Measurements from ENCODE around the gene APOC4.
"Not testable (repeated sequence)": the region's sequence is repeated elsewhere in the genome, so short reads cannot be mapped to it uniquely, and the experiment has no call there.

The APOC4 gene

DNA sequence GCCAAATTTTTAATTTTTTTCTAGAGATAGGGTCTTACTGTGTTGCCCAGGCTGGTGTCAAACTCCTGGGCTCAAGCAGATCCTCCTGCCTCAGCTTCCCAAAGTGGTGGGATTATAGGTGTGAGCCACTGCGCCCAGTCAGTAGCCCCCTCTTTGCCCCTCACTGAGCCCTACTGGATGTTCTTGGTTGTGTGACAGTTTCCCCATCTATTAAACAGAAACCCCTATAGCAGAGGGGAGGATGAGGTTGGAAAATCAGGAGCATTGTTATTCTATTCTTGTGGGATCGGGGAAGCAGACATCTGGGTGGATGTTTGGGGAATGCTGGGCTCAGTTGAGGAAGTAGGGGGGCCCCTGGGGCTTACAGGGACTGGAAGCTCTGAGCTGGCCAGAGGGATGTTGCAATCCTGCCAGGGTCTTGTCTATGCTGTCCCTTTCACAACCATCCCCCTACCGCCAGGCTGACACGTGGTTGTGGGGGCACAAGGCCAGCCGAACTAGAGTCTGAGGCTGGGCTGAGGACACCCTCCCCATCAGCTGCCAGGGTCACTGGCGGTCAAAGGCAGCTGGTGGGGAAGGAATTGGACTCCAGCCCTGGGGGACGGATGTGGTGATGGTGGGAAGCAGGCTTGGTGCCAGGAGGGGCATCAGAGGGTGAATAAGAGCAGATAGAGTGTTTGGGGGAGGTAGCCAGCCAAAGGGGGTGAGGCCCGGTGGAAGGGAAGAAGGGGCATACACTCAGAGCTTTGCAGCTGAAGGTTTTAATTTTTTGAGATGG, 16.7 kb upstream of the APOC4 start:
- Histone ChIP-seq H3K4me1 (ENCODE audit: control insufficient read depth, insufficient read depth, low read length) (no peaks in the 10 kb centered on the region), H3K9me3 (ENCODE audit: control insufficient read depth, insufficient read depth, low read length) (no peaks in the 10 kb centered on the region), H3K27me3 (ENCODE audit: control insufficient read depth, insufficient read depth, low read length) (no peaks in the 10 kb centered on the region), H3K36me3 (ENCODE audit: control insufficient read depth, insufficient read depth, low read length) (no peaks in the 10 kb centered on the region), H3K9ac (ENCODE audit: low read depth, low read length) (no peak overlapping the region), H3K4me3 (ENCODE audit: low read depth, low read length) (no peak overlapping the region)

- peak overlapping the region; percentile 37 for H3K4me3 ChIP-seq (ENCODE audit: low read depth, low read length)
- H3K9ac ChIP-seq (ENCODE audit: low read depth, low read length); H3K9me3 ChIP-seq (ENCODE audit: control insufficient read depth, insufficient read depth, low read length); H3K36me3 ChIP-seq (ENCODE audit: control insufficient read depth, insufficient read depth, low read length); H3K27me3 ChIP-seq (ENCODE audit: control insufficient read depth, insufficient read depth, low read length); H3K4me1 ChIP-seq (ENCODE audit: control insufficient read depth, insufficient read depth, low read length): not testable (repeated sequence)
These were observed 15.6 kb upstream of the APOC4 start for GRCh38 chr19:44926245-44927077.

- no peaks in the 10 kb centered on the region for H3K36me3 ChIP-seq (ENCODE audit: control insufficient read depth, insufficient read depth, low read length)
- H3K9ac ChIP-seq (ENCODE audit: low read depth, low read length): no peak overlapping the region
- no peaks in the 10 kb centered on the region for H3K4me1 ChIP-seq (ENCODE audit: control insufficient read depth, insufficient read depth, low read length)
- H3K9me3 ChIP-seq (ENCODE audit: control insufficient read depth, insufficient read depth, low read length): no peaks in the 10 kb centered on the region
- no peak overlapping the region for H3K4me3 ChIP-seq (ENCODE audit: low read depth, low read length)
- H3K27me3 ChIP-seq (ENCODE audit: control insufficient read depth, insufficient read depth, low read length): no peaks in the 10 kb centered on the region
These were observed 14.3 kb upstream of the APOC4 start for GRCh38 chr19:44927746-44928145.

DNA sequence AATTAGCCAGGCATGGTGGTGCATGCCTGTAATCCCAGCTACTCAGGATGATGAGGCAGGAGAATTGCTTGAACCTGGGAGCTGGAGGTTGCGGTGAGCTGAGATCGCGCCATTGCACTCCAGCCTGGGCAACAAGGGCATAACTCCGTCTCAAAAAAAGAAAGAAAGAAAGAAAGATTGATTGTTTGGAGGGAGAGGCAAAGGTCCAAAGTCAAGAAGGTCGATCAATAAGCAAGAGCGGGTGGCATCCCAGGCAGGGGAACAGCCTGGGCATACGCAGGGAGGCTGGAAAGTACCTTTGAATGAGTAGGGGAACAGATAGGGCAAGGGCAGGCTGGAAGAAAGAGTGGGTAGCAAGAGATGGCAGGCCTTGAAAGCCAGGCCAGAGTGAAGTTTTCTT, 11.9 kb upstream of the APOC4 start:
- H3K9me3 ChIP-seq (ENCODE audit: control insufficient read depth, insufficient read depth, low read length): no peaks in the 10 kb centered on the region
- H3K4me3 ChIP-seq (ENCODE audit: low read depth, low read length): no peak overlapping the region
- no peaks in the 10 kb centered on the region for H3K36me3 ChIP-seq (ENCODE audit: control insufficient read depth, insufficient read depth, low read length)
- no peaks in the 10 kb centered on the region for H3K27me3 ChIP-seq (ENCODE audit: control insufficient read depth, insufficient read depth, low read length)
- no peaks in the 10 kb centered on the region for H3K4me1 ChIP-seq (ENCODE audit: control insufficient read depth, insufficient read depth, low read length)
- H3K9ac ChIP-seq (ENCODE audit: low read depth, low read length): no peak overlapping the region

DNA sequence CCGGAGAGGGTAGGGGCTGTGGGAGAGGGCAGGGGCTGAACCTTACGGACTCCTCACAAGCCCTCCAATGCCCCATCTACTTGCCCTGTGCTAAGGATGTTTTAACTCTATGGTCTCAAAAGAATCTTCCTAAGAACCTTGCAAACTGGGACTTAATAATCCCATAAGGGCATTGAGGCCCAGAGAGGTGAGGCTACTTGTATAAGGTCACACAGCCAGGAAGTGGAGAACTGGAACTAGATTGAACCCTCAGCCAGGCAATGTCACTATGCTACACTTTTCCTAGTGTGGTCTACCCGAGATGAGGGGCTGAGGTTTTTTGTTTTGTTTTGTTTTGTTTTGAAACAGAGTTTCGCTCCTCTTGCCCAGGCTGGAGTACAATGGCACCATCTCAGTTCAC, 10.5 kb upstream of the APOC4 start:
- no peaks in the 10 kb centered on the region for H3K27me3 ChIP-seq (ENCODE audit: control insufficient read depth, insufficient read depth, low read length)
- no peaks in the 10 kb centered on the region for H3K4me1 ChIP-seq (ENCODE audit: control insufficient read depth, insufficient read depth, low read length)

GRCh38 chr19:44939668-44940067, 2.4 kb upstream of the APOC4 start:
- no peaks in the 10 kb centered on the region for H3K27me3 ChIP-seq (ENCODE audit: control insufficient read depth, insufficient read depth, low read length)
- H3K36me3 ChIP-seq (ENCODE audit: control insufficient read depth, insufficient read depth, low read length): no peaks in the 10 kb centered on the region
- H3K4me1 ChIP-seq (ENCODE audit: control insufficient read depth, insufficient read depth, low read length): no peaks in the 10 kb centered on the region
- H3K9me3 ChIP-seq (ENCODE audit: control insufficient read depth, insufficient read depth, low read length): no peaks in the 10 kb centered on the region
- no peak overlapping the region for H3K9ac ChIP-seq (ENCODE audit: low read depth, low read length)
- no peak overlapping the region for H3K4me3 ChIP-seq (ENCODE audit: low read depth, low read length)

More for the DNA sequence above, 10.5 kb upstream of the APOC4 start:
- Histone ChIP-seq H3K9ac (ENCODE audit: low read depth, low read length) (no peak overlapping the region), H3K36me3 (ENCODE audit: control insufficient read depth, insufficient read depth, low read length) (no peaks in the 10 kb centered on the region), H3K4me3 (ENCODE audit: low read depth, low read length) (no peak overlapping the region), H3K9me3 (ENCODE audit: control insufficient read depth, insufficient read depth, low read length) (no peaks in the 10 kb centered on the region)

DNA sequence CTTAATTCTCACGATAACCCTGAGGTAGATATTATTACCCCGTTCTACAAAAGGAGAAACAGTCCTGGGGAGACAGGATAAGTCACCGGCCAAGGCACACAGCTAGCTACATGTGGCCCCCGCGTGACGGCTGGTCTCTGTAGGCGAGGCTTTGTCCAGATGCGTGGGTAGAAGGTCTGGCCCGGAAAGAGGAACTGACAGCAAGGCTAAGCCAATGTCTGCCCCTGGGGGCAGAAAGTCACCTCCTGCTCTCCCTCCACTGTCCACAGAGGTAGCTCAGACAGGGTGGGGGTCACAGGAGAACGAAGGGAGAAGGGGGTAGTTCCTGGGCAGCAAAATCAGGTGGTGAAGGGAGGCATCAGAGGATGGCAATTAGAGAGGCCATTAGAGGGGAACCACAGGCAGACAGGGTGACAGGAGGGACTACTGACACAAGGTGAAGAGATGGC, 1.8 kb downstream of the APOC4 start:
- H3K9ac ChIP-seq (ENCODE audit: low read depth, low read length): no peak overlapping the region
- H3K4me1 ChIP-seq (ENCODE audit: control insufficient read depth, insufficient read depth, low read length): no peaks in the 10 kb centered on the region
- no peaks in the 10 kb centered on the region for H3K27me3 ChIP-seq (ENCODE audit: control insufficient read depth, insufficient read depth, low read length)
- H3K4me3 ChIP-seq (ENCODE audit: low read depth, low read length): no peak overlapping the region
- H3K9me3 ChIP-seq (ENCODE audit: control insufficient read depth, insufficient read depth, low read length): no peaks in the 10 kb centered on the region
- H3K36me3 ChIP-seq (ENCODE audit: control insufficient read depth, insufficient read depth, low read length): no peaks in the 10 kb centered on the region

DNA sequence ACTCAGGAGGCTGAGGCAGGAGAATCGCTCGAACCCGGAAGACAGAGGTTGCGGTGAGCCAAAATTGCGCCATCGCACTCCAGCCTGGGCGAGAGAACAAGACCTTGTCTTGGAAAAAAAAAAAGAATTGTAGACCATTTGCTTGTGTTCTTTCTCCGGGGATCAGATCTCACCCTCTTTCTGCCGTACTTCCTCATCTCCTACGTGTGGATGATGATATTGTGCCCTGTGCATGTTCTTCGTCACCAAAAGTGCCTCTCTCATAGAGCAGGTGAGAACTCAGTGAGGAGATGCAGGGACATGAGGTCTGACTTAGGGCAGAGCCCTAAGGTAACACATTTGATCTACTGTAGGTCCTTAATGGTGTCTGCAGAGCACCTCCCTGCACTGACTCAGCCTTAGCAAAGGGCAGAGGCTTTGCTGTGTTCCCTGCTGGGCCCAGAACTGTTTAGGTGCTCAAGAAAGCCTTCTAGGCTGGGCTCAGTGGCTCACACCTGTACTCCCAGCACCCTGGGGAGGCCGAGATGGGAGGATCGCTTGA, 5.1 kb downstream of the APOC4 start:
- Histone ChIP-seq H3K4me3 (ENCODE audit: low read depth, low read length) (no peak overlapping the region), H3K4me1 (ENCODE audit: control insufficient read depth, insufficient read depth, low read length) (no peaks in the 10 kb centered on the region), H3K36me3 (ENCODE audit: control insufficient read depth, insufficient read depth, low read length) (no peaks in the 10 kb centered on the region), H3K27me3 (ENCODE audit: control insufficient read depth, insufficient read depth, low read length) (no peaks in the 10 kb centered on the region), H3K9me3 (ENCODE audit: control insufficient read depth, insufficient read depth, low read length) (no peaks in the 10 kb centered on the region), H3K9ac (ENCODE audit: low read depth, low read length) (peak overlapping the region; percentile 37)

DNA sequence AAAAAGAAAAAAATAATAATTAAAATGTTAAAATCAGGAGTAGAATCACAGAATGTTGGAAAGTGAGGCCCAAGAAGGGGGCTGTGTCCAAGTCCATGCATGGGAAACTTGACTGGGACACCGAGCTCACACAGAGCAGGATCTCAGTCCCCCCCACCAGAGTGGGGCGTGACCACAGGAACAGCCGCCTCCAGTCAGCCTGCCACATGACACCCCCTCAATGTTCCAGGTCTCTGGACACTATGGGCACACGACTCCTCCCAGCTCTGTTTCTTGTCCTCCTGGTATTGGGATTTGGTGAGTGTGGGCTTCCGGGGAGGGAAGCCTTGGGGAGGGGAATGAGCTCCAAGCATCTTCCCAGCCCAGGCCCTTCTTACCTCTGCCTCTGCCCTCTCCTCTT, 6.2 kb downstream of the APOC4 start:
- Histone ChIP-seq H3K4me3 (ENCODE audit: low read depth, low read length) (no peak overlapping the region), H3K9me3 (ENCODE audit: control insufficient read depth, insufficient read depth, low read length) (no peaks in the 10 kb centered on the region), H3K4me1 (ENCODE audit: control insufficient read depth, insufficient read depth, low read length) (no peaks in the 10 kb centered on the region), H3K36me3 (ENCODE audit: control insufficient read depth, insufficient read depth, low read length) (no peaks in the 10 kb centered on the region), H3K9ac (ENCODE audit: low read depth, low read length) (no peak overlapping the region), H3K27me3 (ENCODE audit: control insufficient read depth, insufficient read depth, low read length) (no peaks in the 10 kb centered on the region)

DNA sequence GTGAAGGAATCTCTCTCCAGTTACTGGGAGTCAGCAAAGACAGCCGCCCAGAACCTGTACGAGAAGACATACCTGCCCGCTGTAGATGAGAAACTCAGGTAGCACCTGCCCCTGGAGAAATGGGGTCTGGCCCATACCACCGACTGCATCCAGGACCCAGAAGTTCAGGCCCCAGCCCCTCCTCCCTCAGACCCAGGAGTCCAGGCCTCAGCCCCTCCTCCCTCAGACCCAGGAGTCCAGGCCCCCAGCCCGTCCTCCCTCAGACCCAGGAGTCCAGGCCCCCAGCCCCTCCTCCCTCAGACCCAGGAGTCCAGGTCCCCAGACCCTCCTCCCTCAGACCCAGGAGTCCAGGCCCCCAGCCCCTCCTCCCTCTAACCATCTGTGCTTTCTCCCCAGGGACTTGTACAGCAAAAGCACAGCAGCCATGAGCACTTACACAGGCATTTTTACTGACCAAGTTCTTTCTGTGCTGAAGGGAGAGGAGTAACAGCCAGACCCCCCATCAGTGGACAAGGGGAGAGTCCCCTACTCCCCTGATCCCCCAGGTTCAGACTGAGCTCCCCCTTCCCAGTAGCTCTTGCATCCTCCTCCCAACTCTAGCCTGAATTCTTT, 6.8 kb downstream of the APOC4 start:
- no peak overlapping the region for H3K4me3 ChIP-seq (ENCODE audit: low read depth, low read length)
- no peak overlapping the region for H3K9ac ChIP-seq (ENCODE audit: low read depth, low read length)
- H3K4me1 ChIP-seq (ENCODE audit: control insufficient read depth, insufficient read depth, low read length): no peaks in the 10 kb centered on the region
- H3K36me3 ChIP-seq (ENCODE audit: control insufficient read depth, insufficient read depth, low read length): no peaks in the 10 kb centered on the region
- H3K27me3 ChIP-seq (ENCODE audit: control insufficient read depth, insufficient read depth, low read length): no peaks in the 10 kb centered on the region
- H3K9me3 ChIP-seq (ENCODE audit: control insufficient read depth, insufficient read depth, low read length): no peaks in the 10 kb centered on the region

GRCh38 chr19:44949550-44949949, 7.5 kb downstream of the APOC4 start:
- H3K4me3 ChIP-seq (ENCODE audit: low read depth, low read length): no peak overlapping the region
- no peaks in the 10 kb centered on the region for H3K27me3 ChIP-seq (ENCODE audit: control insufficient read depth, insufficient read depth, low read length)
- no peak overlapping the region for H3K9ac ChIP-seq (ENCODE audit: low read depth, low read length)
- no peaks in the 10 kb centered on the region for H3K4me1 ChIP-seq (ENCODE audit: control insufficient read depth, insufficient read depth, low read length)
- H3K9me3 ChIP-seq (ENCODE audit: control insufficient read depth, insufficient read depth, low read length): no peaks in the 10 kb centered on the region
- H3K36me3 ChIP-seq (ENCODE audit: control insufficient read depth, insufficient read depth, low read length): no peaks in the 10 kb centered on the region
